Karpas-422 (cell line): Measurements from ENCODE around the gene ADAMTS9. TPM values are rescaled to one million over a fixed set of nuclear protein-coding genes. Genes with fewer than 3 reads are reported as not detected.

Experiments used
- DNase-seq: peaks from one replicate; pipeline ENCODE4 v3.0.0-alpha.2; 2015
- H2AFZ ChIP-seq: fragments of 200-600 bp; sonication (generic); 2 replicates; pipeline ENCODE4 v1.6.1; 2014; ENCODE audit warnings: antibody characterized with exemption, low read length, mixed read lengths
- H3K27ac ChIP-seq: fragments of 200-600 bp; sonication (generic); 2 replicates; pipeline ENCODE4 v1.5.1; 2014; ENCODE audit warnings: mild to moderate bottlenecking, low read length, moderate library complexity
- H3K27me3 ChIP-seq: fragments of 200-600 bp; sonication (generic); 2 replicates; pipeline ENCODE4 v1.6.1; 2014; ENCODE audit warnings: low read length, mixed read lengths
- H3K36me3 ChIP-seq: fragments of 200-600 bp; sonication (generic); 2 replicates; pipeline ENCODE4 v1.6.1; 2014; ENCODE audit warnings: low read length, mixed read lengths; ENCODE audit not compliant: insufficient read depth
- H3K4me1 ChIP-seq: fragments of 200-600 bp; sonication (generic); 2 replicates; pipeline ENCODE4 v1.6.1; 2014; ENCODE audit warnings: mild to moderate bottlenecking, low read length, mixed read lengths
- H3K4me2 ChIP-seq: fragments of 200-600 bp; sonication (generic); 2 replicates; pipeline ENCODE4 v1.6.1; 2014; ENCODE audit warnings: low read length, low read depth, mild to moderate bottlenecking; ENCODE audit not compliant: poor library complexity, severe bottlenecking
- H3K4me3 ChIP-seq: fragments of 200-600 bp; sonication (generic); 2 replicates; pipeline ENCODE4 v1.5.1; 2014; ENCODE audit warnings: mild to moderate bottlenecking, antibody characterized with exemption, low read length, mixed read lengths
- H3K79me2 ChIP-seq: fragments of 200-600 bp; sonication (generic); 2 replicates; pipeline ENCODE4 v1.6.1; 2014; ENCODE audit warnings: mild to moderate bottlenecking, low read length, mixed read lengths
- H3K9ac ChIP-seq: fragments of 200-600 bp; sonication (generic); 2 replicates; pipeline ENCODE4 v1.6.0; 2014; ENCODE audit warnings: low read length
- H3K9me2 ChIP-seq: fragments of 200-600 bp; sonication (generic), shearing (Covaris generic); replicated peaks from 2 replicates; pipeline ENCODE4 v1.6.0; 2014; ENCODE audit warnings: mild to moderate bottlenecking, low read length, moderate library complexity; ENCODE audit not compliant: insufficient read depth
- H3K9me3 ChIP-seq: fragments of 300-700, 200-600 bp; sonication (generic); 2 replicates; pipeline ENCODE4 v1.6.1; 2014; ENCODE audit warnings: low read length, mixed read lengths
- H4K20me1 ChIP-seq: fragments of 200-600 bp; sonication (generic); 2 replicates; pipeline ENCODE4 v1.6.1; 2014; ENCODE audit warnings: mild to moderate bottlenecking, antibody characterized with exemption, low read length, low read depth; ENCODE audit not compliant: insufficient read depth
- total RNA-seq: library from RNA; depleted of rRNA; stranded (reverse); fragments of >200 nt; shearing (Covaris generic); gene quantifications from 2 replicates; pipeline ENCODE4 v1.2.3, GENCODE V29; 2014; ENCODE audit warnings: low replicate concordance

Gene ADAMTS9
- total RNA-seq, 1 experiment from 2014 or later = not detected

DNA sequence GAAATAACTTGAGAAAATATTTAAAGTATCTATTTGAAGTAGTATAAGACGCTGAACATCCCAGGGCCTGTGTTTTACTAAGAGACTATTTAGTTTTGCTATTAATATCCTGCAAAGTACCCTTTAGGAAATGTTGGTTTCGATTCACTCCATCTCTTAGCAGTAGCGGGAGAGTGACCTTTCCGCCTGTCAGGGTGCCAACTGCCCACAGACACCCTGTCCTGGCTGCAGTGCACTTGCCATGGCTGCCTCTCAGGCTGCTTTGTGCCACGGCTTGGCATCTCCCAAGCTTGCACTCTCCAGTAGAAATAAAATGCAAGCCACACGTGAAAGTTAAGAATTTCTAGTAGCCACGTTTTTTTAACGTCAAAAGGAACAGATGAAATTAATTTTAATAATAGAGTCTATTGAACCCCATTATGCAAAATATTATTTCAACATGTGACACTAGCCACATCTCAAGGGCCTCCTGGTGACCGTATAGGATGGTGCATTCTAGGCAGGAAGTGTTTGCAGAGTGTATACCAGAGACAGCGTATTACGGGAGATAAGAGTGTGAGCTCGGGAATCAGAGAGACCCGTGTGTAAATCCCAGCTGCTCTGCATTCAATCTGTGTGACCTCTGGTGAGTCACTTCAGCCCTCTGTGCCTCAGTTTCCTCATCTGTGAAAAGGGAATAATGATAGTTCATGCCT, 19.8 kb downstream of the ADAMTS9 start:
- no peak for DNase-seq
- Histone ChIP-seq H4K20me1 (no peaks in the 10 kb centered on the region), H3K4me1 (no peaks in the 10 kb centered on the region), H3K9me2 (no peaks in the 10 kb centered on the region), H3K27me3 (no peaks in the 10 kb centered on the region), H3K9ac (no peak overlapping the region), H2AFZ (no peak overlapping the region), H3K9me3 (no peaks in the 10 kb centered on the region), H3K4me2 (no peak overlapping the region), H3K36me3 (no peaks in the 10 kb centered on the region), H3K27ac (no peak overlapping the region), H3K4me3 (no peak overlapping the region), H3K79me2 (no peaks in the 10 kb centered on the region)

DNA sequence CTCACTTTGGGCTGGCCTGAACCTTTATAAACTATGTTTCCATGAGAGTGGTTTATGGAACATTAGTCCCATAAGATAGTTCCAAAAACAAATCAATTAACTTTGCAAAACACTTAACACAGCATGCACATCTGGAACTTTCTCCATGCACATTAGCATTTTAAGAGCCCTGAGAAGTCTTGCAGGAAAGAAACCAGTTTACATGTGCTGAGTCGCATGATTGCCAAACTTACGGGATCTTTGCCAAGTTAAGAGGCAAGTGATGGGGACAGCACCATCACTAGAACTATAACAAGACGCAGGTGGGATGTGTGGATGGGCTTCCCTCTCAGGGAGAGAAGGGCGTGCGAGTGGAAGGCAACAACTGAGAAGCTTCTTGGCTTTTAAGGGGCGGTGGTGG, 20.7 kb downstream of the ADAMTS9 start:
- no peak overlapping the region for H3K4me3 ChIP-seq

DNA sequence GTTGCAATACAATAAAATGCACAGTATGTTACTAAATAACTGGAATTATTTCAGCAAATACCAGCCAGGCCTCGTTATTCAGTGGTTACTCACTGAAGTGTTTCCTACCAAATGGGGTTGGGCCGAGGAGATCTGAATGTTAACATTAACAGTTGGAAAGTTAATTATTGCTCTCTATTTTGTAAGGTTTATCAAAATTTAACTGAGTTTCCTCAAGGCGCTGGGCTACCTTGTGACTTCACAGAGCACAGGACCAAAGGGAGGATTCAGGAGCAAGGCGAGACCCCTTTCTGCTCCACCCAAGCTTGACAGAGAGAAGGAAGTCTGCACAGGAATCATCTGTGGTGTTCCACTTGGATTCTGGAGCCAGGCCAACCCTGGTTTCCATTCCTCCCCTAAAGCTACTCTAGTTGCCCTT, 21.6 kb downstream of the ADAMTS9 start:
- no peaks in the 10 kb centered on the region for H3K9me2 ChIP-seq
- no peak overlapping the region for H3K27ac ChIP-seq
- no peaks in the 10 kb centered on the region for H3K27me3 ChIP-seq
- H3K9ac ChIP-seq = no peak overlapping the region
- DNase-seq = no peak
- no peak overlapping the region for H3K4me2 ChIP-seq
- no peaks in the 10 kb centered on the region for H3K36me3 ChIP-seq
- H3K4me1 ChIP-seq = no peaks in the 10 kb centered on the region
- no peak overlapping the region for H3K4me3 ChIP-seq
- no peaks in the 10 kb centered on the region for H3K9me3 ChIP-seq
- H3K79me2 ChIP-seq = no peaks in the 10 kb centered on the region
- no peak overlapping the region for H2AFZ ChIP-seq
- H4K20me1 ChIP-seq = no peaks in the 10 kb centered on the region

More for the DNA sequence above, 20.7 kb downstream of the ADAMTS9 start:
- H3K27me3 ChIP-seq = no peaks in the 10 kb centered on the region
- H3K9me3 ChIP-seq = no peaks in the 10 kb centered on the region
- H3K9ac ChIP-seq = no peak overlapping the region
- H3K36me3 ChIP-seq = no peaks in the 10 kb centered on the region
- no peak for DNase-seq
- H2AFZ ChIP-seq = no peak overlapping the region
- no peaks in the 10 kb centered on the region for H3K9me2 ChIP-seq
- no peaks in the 10 kb centered on the region for H3K79me2 ChIP-seq
- H3K27ac ChIP-seq = no peak overlapping the region
- no peaks in the 10 kb centered on the region for H4K20me1 ChIP-seq
- H3K4me1 ChIP-seq = no peaks in the 10 kb centered on the region
- H3K4me2 ChIP-seq = no peak overlapping the region

DNA sequence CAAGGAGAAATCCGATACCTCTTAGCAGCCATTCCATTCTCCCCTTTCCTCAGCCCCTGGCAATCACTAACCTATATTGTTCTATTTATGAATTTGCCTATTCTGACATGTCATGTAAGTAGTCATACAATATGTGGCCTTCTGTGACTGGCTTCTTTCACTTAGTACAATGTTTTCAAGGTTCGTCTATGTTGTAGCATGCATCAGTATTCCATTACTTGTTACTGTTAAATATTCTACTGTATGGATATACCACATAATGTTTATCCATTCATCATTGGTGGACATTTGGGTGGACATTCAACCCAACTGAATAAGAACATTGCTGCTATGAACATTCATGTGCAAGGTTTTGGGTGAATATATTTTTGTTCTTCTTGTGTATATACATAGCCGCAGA, 23.4 kb downstream of the ADAMTS9 start:
- no peak overlapping the region for H3K4me2 ChIP-seq
- no peaks in the 10 kb centered on the region for H3K79me2 ChIP-seq
- no peaks in the 10 kb centered on the region for H4K20me1 ChIP-seq
- no peaks in the 10 kb centered on the region for H3K4me1 ChIP-seq
- no peak overlapping the region for H3K4me3 ChIP-seq
- H3K36me3 ChIP-seq = no peaks in the 10 kb centered on the region
- H3K27ac ChIP-seq = no peak overlapping the region
- no peaks in the 10 kb centered on the region for H3K9me2 ChIP-seq
- no peak for DNase-seq
- H3K9ac ChIP-seq = no peak overlapping the region
- no peaks in the 10 kb centered on the region for H3K27me3 ChIP-seq
- no peaks in the 10 kb centered on the region for H3K9me3 ChIP-seq
- no peak overlapping the region for H2AFZ ChIP-seq

DNA sequence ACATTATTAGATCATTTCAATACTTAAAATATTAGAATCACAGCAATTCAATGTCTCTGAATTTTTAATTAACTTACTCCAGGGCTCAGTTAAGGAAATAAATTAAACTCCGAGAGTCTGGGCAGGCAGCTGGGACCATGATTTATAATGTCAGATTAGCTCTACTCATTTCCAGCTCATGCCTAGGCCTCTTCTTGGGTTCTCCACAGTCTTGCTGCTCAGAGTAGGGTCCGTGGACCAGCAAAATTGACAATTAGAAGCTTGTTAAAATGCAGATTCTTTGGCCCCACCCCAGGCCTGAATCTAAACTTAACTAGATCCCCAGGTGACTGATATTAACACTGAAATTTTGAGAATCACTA, 28.2 kb downstream of the ADAMTS9 start:
- DNase-seq = no peak
- H3K36me3 ChIP-seq = no peaks in the 10 kb centered on the region
- no peak overlapping the region for H2AFZ ChIP-seq
- H3K4me2 ChIP-seq = no peak overlapping the region
- H3K9me3 ChIP-seq = no peaks in the 10 kb centered on the region
- no peak overlapping the region for H3K4me3 ChIP-seq
- H4K20me1 ChIP-seq = no peaks in the 10 kb centered on the region
- no peaks in the 10 kb centered on the region for H3K9me2 ChIP-seq
- H3K27ac ChIP-seq = no peak overlapping the region
- no peak overlapping the region for H3K9ac ChIP-seq
- H3K79me2 ChIP-seq = no peaks in the 10 kb centered on the region
- H3K4me1 ChIP-seq = no peaks in the 10 kb centered on the region
- H3K27me3 ChIP-seq = no peaks in the 10 kb centered on the region

DNA sequence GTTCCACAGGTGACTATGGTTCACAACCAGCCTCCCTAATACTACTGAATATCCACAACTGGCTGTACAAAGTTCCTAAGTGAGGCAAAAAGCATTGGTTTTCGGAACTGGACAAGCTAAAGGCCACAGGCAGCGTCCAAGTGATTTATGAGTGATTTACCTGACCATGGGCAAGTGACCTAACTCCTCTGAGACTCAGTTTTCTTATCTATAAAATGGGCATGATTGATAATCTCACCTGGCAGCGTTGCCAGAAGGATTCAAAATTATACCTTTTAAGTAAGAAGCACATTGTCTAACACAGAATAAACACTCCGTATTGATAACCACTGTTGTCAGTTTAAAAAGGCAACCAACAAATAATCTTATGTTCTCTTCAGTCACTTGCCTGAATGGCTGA, 29.8 kb downstream of the ADAMTS9 start:
- Histone ChIP-seq H3K9me3 (no peaks in the 10 kb centered on the region), H3K79me2 (no peaks in the 10 kb centered on the region), H3K9ac (no peak overlapping the region), H3K36me3 (no peaks in the 10 kb centered on the region), H3K4me1 (no peaks in the 10 kb centered on the region), H3K27me3 (no peaks in the 10 kb centered on the region), H2AFZ (no peak overlapping the region), H4K20me1 (no peaks in the 10 kb centered on the region), H3K4me3 (no peak overlapping the region), H3K4me2 (no peak overlapping the region), H3K27ac (no peak overlapping the region), H3K9me2 (no peaks in the 10 kb centered on the region)
- no peak for DNase-seq

- no peaks in the 10 kb centered on the region for H3K9me2 ChIP-seq
- no peak for DNase-seq
- no peaks in the 10 kb centered on the region for H3K27me3 ChIP-seq
- H4K20me1 ChIP-seq = no peaks in the 10 kb centered on the region
- no peak overlapping the region for H2AFZ ChIP-seq
- H3K4me2 ChIP-seq = no peak overlapping the region
- no peak overlapping the region for H3K4me3 ChIP-seq
- H3K9ac ChIP-seq = no peak overlapping the region
- no peak overlapping the region for H3K27ac ChIP-seq
- no peaks in the 10 kb centered on the region for H3K79me2 ChIP-seq
- no peaks in the 10 kb centered on the region for H3K4me1 ChIP-seq
- no peaks in the 10 kb centered on the region for H3K36me3 ChIP-seq
- H3K9me3 ChIP-seq = no peaks in the 10 kb centered on the region
These were observed 31.3 kb downstream of the ADAMTS9 start for GRCh38 chr3:64656544-64656943.

- H3K9ac ChIP-seq = no peak overlapping the region
- H3K4me1 ChIP-seq = no peaks in the 10 kb centered on the region
- H4K20me1 ChIP-seq = no peaks in the 10 kb centered on the region
- no peak overlapping the region for H3K4me2 ChIP-seq
- H3K9me2 ChIP-seq = no peaks in the 10 kb centered on the region
- no peak overlapping the region for H3K27ac ChIP-seq
- no peak overlapping the region for H2AFZ ChIP-seq
- H3K9me3 ChIP-seq = no peaks in the 10 kb centered on the region
- H3K27me3 ChIP-seq = no peaks in the 10 kb centered on the region
- no peaks in the 10 kb centered on the region for H3K79me2 ChIP-seq
- H3K4me3 ChIP-seq = no peak overlapping the region
- no peaks in the 10 kb centered on the region for H3K36me3 ChIP-seq
- DNase-seq = no peak
These were observed 32.6 kb downstream of the ADAMTS9 start for GRCh38 chr3:64655160-64655559.
